HEK293 (cell line): ENCODE data around the gene NUDT16L1.

ENCODE experiments used
- CTCF ChIA-PET: fragments of 350-600 bp; formaldehyde crosslinking; extraction: SDS; loops from one replicate; lab custom pipeline; 2021; ENCODE audit warnings: antibody characterized with exemption; lab: Yijun Ruan, JAX
- POLR2A ChIA-PET: fragments of 300-600 bp; formaldehyde crosslinking; extraction: SDS; loops from one replicate; lab custom pipeline; 2020; ENCODE audit warnings: antibody characterized with exemption, inconsistent platforms; lab: Yijun Ruan, JAX
- H3K27ac ChIP-seq: fragments of 200-500 bp; sonication (Bioruptor generic); 2 replicates; pipeline ENCODE4 v1.5.1; 2014; ENCODE audit warnings: low read depth, low read length, control low read depth, inconsistent platforms; ENCODE audit errors: extremely low read depth
- H3K36me3 ChIP-seq, 2 experiments: fragments of 200-500 bp in 1 of 2; sonication (Bioruptor generic) in 1 of 2; 1 replicate in 1 of 2; 2 replicates in 1 of 2; pipeline ENCODE4 v1.5.1; 2014 to 2017; ENCODE audit warnings: inconsistent platforms in 2 of 2, low read length in 2 of 2; ENCODE audit not compliant: control insufficient read depth in 2 of 2, insufficient read depth in 1 of 2
- H3K4me1 ChIP-seq: fragments of 200-500 bp; sonication (Bioruptor generic); 2 replicates; pipeline ENCODE4 v1.5.1; 2014; ENCODE audit warnings: mild to moderate bottlenecking, low read length, inconsistent platforms; ENCODE audit not compliant: control insufficient read depth, insufficient read depth
- H3K4me3 ChIP-seq: 2 replicates; pipeline ENCODE4 v1.5.1; 2011; ENCODE audit warnings: low read depth, mild to moderate bottlenecking, control low read depth, low read length, moderate library complexity
- H3K9me3 ChIP-seq: fragments of 200-500 bp; sonication (Bioruptor generic); 2 replicates; pipeline ENCODE4 v1.5.1; 2014; ENCODE audit warnings: low read depth, low read length, inconsistent platforms; ENCODE audit not compliant: control insufficient read depth, insufficient read depth
- EGR2 ChIP-seq: fragments of 450-650 bp; formaldehyde crosslinking; IDR thresholded peaks from 2 replicates; pipeline ENCODE4 v1.5.1; 2016; ENCODE audit warnings: low read depth, missing biosample characterization, missing genetic modification characterization
- FEZF1 ChIP-seq: fragments of 450-650 bp; formaldehyde crosslinking; IDR thresholded peaks from 2 replicates; pipeline ENCODE4 v1.5.1; 2016; ENCODE audit warnings: missing biosample characterization, missing genetic modification characterization
- IKZF3 ChIP-seq: fragments of 450-650 bp; IDR thresholded peaks from 2 replicates; pipeline ENCODE4 v1.5.0; 2018; ENCODE audit warnings: missing biosample characterization, mild to moderate bottlenecking, missing genetic modification characterization, moderate library complexity
- OSR2 ChIP-seq: fragments of 450-650 bp; formaldehyde crosslinking; IDR thresholded peaks from 2 replicates; pipeline ENCODE4 v1.5.1; 2016; ENCODE audit warnings: missing biosample characterization, missing genetic modification characterization
- SETDB1 ChIP-seq: IDR thresholded peaks from one replicate; pipeline ENCODE4 v1.6.1; 2017; ENCODE audit warnings: mild to moderate bottlenecking, low read length, moderate library complexity, mixed read lengths; ENCODE audit not compliant: insufficient read length
- SP3 ChIP-seq: fragments of 450-650 bp; formaldehyde crosslinking; IDR thresholded peaks from 2 replicates; pipeline ENCODE4 v1.5.1; 2016; ENCODE audit warnings: missing biosample characterization, missing genetic modification characterization
- SP7 ChIP-seq: fragments of 450-650 bp; formaldehyde crosslinking; IDR thresholded peaks from 2 replicates; pipeline ENCODE4 v1.5.1; 2016; ENCODE audit warnings: missing biosample characterization, missing genetic modification characterization
- ZFHX2 ChIP-seq: fragments of 450-650 bp; formaldehyde crosslinking; conservative IDR thresholded peaks from 2 replicates; pipeline ENCODE4 v1.5.1; 2016; ENCODE audit warnings: missing biosample characterization, missing genetic modification characterization
- ZNF248 ChIP-seq: fragments of 450-650 bp; formaldehyde crosslinking; IDR thresholded peaks from 2 replicates; pipeline ENCODE4 v1.5.1; 2017; ENCODE audit warnings: missing biosample characterization, missing genetic modification characterization
- ZNF335 ChIP-seq: fragments of 450-650 bp; formaldehyde crosslinking; conservative IDR thresholded peaks from 2 replicates; pipeline ENCODE4 v1.5.1; 2016; ENCODE audit warnings: missing biosample characterization, missing genetic modification characterization
- ZNF37A ChIP-seq: fragments of 450-650 bp; IDR thresholded peaks from 2 replicates; pipeline ENCODE4 v1.5.1; 2018; ENCODE audit warnings: missing biosample characterization, missing genetic modification characterization
- ZNF394 ChIP-seq: fragments of 450-650 bp; formaldehyde crosslinking; IDR thresholded peaks from 2 replicates; pipeline ENCODE4 v1.5.1; 2016; ENCODE audit warnings: missing biosample characterization, missing genetic modification characterization, mild to moderate bottlenecking, moderate library complexity, borderline replicate concordance
- ZNF549 ChIP-seq: fragments of 450-650 bp; IDR thresholded peaks from 2 replicates; pipeline ENCODE4 v1.5.1; 2018; ENCODE audit warnings: missing biosample characterization, missing genetic modification characterization, mild to moderate bottlenecking, inconsistent platforms, moderate library complexity
- ZNF701 ChIP-seq: fragments of 450-650 bp; formaldehyde crosslinking; IDR thresholded peaks from 2 replicates; pipeline ENCODE4 v1.5.1; 2016; ENCODE audit warnings: missing biosample characterization, missing genetic modification characterization
- ZNF76 ChIP-seq: fragments of 450-650 bp; formaldehyde crosslinking; IDR thresholded peaks from 2 replicates; pipeline ENCODE4; 2016; ENCODE audit warnings: low read depth, missing biosample characterization, missing genetic modification characterization, borderline replicate concordance
- TF ChIP-seq, protein P1 (sequence below): fragments of 450-650 bp; formaldehyde crosslinking; IDR thresholded peaks from 2 replicates; pipeline ENCODE4 v1.5.1; 2016; ENCODE audit warnings: missing biosample characterization, missing genetic modification characterization
- TF ChIP-seq, protein P2 (sequence below): fragments of 450-650 bp; formaldehyde crosslinking; IDR thresholded peaks from 2 replicates; pipeline ENCODE4 v1.5.1; 2016; ENCODE audit warnings: missing biosample characterization, missing genetic modification characterization
- TF ChIP-seq, protein P3 (sequence below): fragments of 450-650 bp; formaldehyde crosslinking; IDR thresholded peaks from 2 replicates; pipeline ENCODE4 v1.5.1; 2017; ENCODE audit warnings: missing biosample characterization, missing genetic modification characterization
- TF ChIP-seq, protein P4 (sequence below): fragments of 450-650 bp; formaldehyde crosslinking; IDR thresholded peaks from 2 replicates; pipeline ENCODE4 v1.5.1; 2016; ENCODE audit warnings: missing biosample characterization, missing genetic modification characterization
- TF ChIP-seq, protein P5 (sequence below): fragments of 450-650 bp; formaldehyde crosslinking; IDR thresholded peaks from 2 replicates; pipeline ENCODE4 v1.5.1; 2016; ENCODE audit warnings: missing biosample characterization, missing genetic modification characterization, borderline replicate concordance
- TF ChIP-seq, protein P6 (sequence below): fragments of 450-650 bp; IDR thresholded peaks from 2 replicates; pipeline ENCODE4 v1.5.1; 2018; ENCODE audit warnings: missing biosample characterization, missing genetic modification characterization

The NUDT16L1 gene

DNA sequence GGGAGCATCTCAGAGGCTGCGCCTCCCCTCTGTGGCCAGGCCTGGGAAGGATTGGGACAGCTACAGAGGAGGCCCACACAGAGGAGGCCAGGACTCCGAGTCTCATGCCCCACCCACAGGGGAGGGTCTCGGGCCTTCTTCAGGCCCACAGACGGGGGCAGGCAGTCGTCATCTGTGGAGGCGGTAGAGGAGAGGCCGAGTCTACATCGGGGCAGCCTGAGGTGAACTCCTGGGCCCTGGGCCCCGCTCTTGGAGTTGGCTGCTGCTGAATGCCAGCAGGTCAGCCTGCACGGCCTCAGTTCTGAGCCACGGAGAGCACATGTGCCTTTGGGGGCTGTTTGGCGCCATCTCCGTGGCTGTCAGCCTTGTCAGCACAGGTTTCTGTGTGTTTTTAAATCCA is 8.1 kb upstream of the NUDT16L1 start (continued):
- TF ChIP-seq, protein P1, sequence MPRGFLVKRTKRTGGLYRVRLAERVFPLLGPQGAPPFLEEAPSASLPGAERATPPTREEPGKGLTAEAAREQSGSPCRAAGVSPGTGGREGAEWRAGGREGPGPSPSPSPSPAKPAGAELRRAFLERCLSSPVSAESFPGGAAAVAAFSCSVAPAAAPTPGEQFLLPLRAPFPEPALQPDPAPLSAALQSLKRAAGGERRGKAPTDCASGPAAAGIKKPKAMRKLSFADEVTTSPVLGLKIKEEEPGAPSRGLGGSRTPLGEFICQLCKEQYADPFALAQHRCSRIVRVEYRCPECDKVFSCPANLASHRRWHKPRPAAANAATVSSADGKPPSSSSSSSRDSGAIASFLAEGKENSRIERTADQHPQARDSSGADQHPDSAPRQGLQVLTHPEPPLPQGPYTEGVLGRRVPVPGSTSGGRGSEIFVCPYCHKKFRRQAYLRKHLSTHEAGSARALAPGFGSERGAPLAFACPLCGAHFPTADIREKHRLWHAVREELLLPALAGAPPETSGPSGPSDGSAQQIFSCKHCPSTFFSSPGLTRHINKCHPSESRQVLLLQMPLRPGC: no peak
- TF ChIP-seq ZNF335 (tag by site-specific recombination) (no peak), ZNF394 (no peak), ZFHX2 (tag by site-specific recombination) (0 out of 2 replicates have a peak, but pooled peaks have one; percentile 25), ZNF549 (tag by site-specific recombination) (no peak), ZNF76 (no peak), SETDB1 (no peak)
- TF ChIP-seq, protein P2, sequence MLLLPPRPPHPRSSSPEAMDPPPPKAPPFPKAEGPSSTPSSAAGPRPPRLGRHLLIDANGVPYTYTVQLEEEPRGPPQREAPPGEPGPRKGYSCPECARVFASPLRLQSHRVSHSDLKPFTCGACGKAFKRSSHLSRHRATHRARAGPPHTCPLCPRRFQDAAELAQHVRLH (tag by site-specific recombination): no peak

DNA sequence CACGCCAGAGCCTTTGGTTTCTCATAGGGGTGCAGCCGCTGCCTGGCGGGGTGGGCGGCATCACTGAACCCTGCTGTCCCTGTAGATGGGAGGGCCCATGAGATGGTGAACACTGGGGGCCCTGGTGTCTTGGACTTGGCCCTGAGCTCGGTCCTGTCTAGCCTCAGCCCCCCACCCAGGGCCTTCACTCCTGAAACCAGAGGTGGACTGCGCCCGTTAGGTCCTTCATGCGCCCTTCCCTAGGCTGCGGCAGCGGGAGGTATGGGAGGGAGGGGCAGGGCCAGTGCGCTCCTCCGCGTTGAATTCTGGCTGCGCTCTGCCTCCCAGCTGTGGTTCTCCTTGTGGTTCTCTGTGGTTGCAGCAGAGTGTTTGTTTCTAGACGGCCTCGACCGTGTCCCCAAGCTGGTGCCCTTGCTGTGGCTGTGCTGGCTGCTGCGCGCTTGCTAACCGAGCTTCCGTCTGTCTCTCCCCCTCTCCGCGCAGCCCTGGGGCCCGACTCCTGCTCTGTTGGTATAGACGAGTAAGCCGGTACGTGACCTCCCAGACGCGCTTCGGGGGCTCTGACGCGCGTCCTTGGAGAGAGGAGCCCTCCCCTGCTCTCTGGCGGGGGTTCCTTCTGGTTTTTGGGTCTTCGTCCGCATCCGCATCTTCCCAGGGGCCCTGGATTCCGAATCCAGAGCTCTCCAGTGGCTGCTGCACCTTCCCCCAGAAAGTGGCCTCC is 7.4 kb upstream of the NUDT16L1 start:
- no peak overlapping the region for H3K4me3 ChIP-seq
- POLR2A ChIA-PET: no interaction called here
- peaks cover 0 to 81% of the 10 kb centered on the region in 2 experiments; a peak in 1 of 3 replicates for H3K36me3 ChIP-seq
- no peak overlapping the region for H3K27ac ChIP-seq
- no peaks in the 10 kb centered on the region for H3K9me3 ChIP-seq
- CTCF ChIA-PET: no interaction called here
- no peaks in the 10 kb centered on the region for H3K4me1 ChIP-seq
- no peak for TF ChIP-seq ZNF701 (tag by site-specific recombination)
- TF ChIP-seq, protein P3, sequence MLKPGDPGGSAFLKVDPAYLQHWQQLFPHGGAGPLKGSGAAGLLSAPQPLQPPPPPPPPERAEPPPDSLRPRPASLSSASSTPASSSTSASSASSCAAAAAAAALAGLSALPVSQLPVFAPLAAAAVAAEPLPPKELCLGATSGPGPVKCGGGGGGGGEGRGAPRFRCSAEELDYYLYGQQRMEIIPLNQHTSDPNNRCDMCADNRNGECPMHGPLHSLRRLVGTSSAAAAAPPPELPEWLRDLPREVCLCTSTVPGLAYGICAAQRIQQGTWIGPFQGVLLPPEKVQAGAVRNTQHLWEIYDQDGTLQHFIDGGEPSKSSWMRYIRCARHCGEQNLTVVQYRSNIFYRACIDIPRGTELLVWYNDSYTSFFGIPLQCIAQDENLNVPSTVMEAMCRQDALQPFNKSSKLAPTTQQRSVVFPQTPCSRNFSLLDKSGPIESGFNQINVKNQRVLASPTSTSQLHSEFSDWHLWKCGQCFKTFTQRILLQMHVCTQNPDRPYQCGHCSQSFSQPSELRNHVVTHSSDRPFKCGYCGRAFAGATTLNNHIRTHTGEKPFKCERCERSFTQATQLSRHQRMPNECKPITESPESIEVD: no peak
- TF ChIP-seq, protein P4, sequence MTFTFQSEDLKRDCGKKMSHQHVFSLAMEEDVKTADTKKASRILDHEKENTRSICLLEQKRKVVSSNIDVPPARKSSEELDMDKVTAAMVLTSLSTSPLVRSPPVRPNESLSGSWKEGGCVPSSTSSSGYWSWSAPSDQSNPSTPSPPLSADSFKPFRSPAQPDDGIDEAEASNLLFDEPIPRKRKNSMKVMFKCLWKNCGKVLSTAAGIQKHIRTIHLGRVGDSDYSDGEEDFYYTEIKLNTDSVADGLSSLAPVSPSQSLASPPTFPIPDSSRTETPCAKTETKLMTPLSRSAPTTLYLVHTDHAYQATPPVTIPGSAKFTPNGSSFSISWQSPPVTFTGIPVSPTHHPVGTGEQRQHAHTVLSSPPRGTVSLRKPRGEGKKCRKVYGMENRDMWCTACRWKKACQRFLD: no peak
- no peak for TF ChIP-seq OSR2
- TF ChIP-seq FEZF1 (tag by site-specific recombination): no peak
- TF ChIP-seq IKZF3 (tag by site-specific recombination): no peak
- TF ChIP-seq ZNF37A (tag by site-specific recombination): no peak
- TF ChIP-seq SP3: no peak
- TF ChIP-seq, protein P5, sequence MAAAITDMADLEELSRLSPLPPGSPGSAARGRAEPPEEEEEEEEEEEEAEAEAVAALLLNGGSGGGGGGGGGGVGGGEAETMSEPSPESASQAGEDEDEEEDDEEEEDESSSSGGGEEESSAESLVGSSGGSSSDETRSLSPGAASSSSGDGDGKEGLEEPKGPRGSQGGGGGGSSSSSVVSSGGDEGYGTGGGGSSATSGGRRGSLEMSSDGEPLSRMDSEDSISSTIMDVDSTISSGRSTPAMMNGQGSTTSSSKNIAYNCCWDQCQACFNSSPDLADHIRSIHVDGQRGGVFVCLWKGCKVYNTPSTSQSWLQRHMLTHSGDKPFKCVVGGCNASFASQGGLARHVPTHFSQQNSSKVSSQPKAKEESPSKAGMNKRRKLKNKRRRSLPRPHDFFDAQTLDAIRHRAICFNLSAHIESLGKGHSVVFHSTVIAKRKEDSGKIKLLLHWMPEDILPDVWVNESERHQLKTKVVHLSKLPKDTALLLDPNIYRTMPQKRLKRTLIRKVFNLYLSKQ (tag by site-specific recombination): no peak
- TF ChIP-seq, protein P6, sequence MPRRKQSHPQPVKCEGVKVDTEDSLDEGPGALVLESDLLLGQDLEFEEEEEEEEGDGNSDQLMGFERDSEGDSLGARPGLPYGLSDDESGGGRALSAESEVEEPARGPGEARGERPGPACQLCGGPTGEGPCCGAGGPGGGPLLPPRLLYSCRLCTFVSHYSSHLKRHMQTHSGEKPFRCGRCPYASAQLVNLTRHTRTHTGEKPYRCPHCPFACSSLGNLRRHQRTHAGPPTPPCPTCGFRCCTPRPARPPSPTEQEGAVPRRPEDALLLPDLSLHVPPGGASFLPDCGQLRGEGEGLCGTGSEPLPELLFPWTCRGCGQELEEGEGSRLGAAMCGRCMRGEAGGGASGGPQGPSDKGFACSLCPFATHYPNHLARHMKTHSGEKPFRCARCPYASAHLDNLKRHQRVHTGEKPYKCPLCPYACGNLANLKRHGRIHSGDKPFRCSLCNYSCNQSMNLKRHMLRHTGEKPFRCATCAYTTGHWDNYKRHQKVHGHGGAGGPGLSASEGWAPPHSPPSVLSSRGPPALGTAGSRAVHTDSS (tag by site-specific recombination): no peak
- TF ChIP-seq ZNF248 (tag by site-specific recombination): no peak
- no peak for TF ChIP-seq EGR2 (tag by site-specific recombination)
- no peak for TF ChIP-seq SP7 (tag by site-specific recombination)
